ENCODE data around the gene NFASC. TPM values are rescaled to one million over a fixed set of nuclear protein-coding genes. Genes with fewer than 3 reads are reported as not detected.

NFASC gene
- total and polyA plus RNA-seq, 2 experiments from 2014 or later = 3.9 to 11.7 TPM

GRCh38 chr1:204962742-204963632, 92.3 kb downstream of the NFASC start (continued):
- TF ChIP-seq ZNF462 (CRISPR knock-in tag; IDR thresholded peaks at IDR 0.05) = no peak
- TF ChIP-seq ETS1 (IDR thresholded peaks at IDR 0.05) = no peak

- Histone ChIP-seq H3F3A (replicated peaks; ENCODE audit: low read depth) (no peaks in the 10 kb centered on the region), H3K4me1 (ENCODE audit: insufficient read depth) (no peaks in the 10 kb centered on the region), H3K9me2 (ENCODE audit: insufficient read depth) (no peaks in the 10 kb centered on the region), H2AFZ (no peak overlapping the region), H3K27ac (ENCODE audit: low read depth) (no peak overlapping the region), H3K4me3 (no peak overlapping the region), H3K79me2 (replicated peaks; ENCODE audit: insufficient read depth) (no peaks in the 10 kb centered on the region), H3K27me3 (ENCODE audit: insufficient read depth) (no peaks in the 10 kb centered on the region), H3K36me3 (ENCODE audit: insufficient read depth) (no peaks in the 10 kb centered on the region), H3K4me2 (no peak overlapping the region), H4K20me1 (replicated peaks; ENCODE audit: insufficient read depth) (no peaks in the 10 kb centered on the region)
- no peaks in the 10 kb centered on the region for H3K4me1 Mint-ChIP-seq
- no peak for ATAC-seq
- H3K27ac Mint-ChIP-seq = no peak overlapping the region
- H3K9me3 Mint-ChIP-seq = no peaks in the 10 kb centered on the region
- H3K36me3 Mint-ChIP-seq (ENCODE audit: low read depth) = no peaks in the 10 kb centered on the region
- DNase-seq (ENCODE audit: low spot score) = no peak
- H3K4me3 Mint-ChIP-seq = no peak overlapping the region
- no peaks in the 10 kb centered on the region for H3K27me3 Mint-ChIP-seq (ENCODE audit: insufficient read depth, low read depth, poor library complexity)
- TF ChIP-seq ZNF114 (CRISPR knock-in tag; IDR thresholded peaks at IDR 0.05) (no peak), NANOG (IDR thresholded peaks at IDR 0.05; ENCODE audit: borderline replicate concordance) (no peak), REST (IDR thresholded peaks at IDR 0.05; ENCODE audit: unreplicated experiment) (no peak), POLR2AphosphoS5 (IDR thresholded peaks at IDR 0.05; ENCODE audit: low read depth) (no peak), STAT1 (IDR thresholded peaks at IDR 0.05; ENCODE audit: unreplicated experiment) (no peak), EZH2 (IDR thresholded peaks at IDR 0.05; ENCODE audit: low read depth, unreplicated experiment) (no peak), EZH2phosphoT487 (IDR thresholded peaks at IDR 0.05; ENCODE audit: unreplicated experiment) (no peak)
These were observed 96.8 kb downstream of the NFASC start for GRCh38 chr1:204967451-204967850.
